Liver (tissue), 9 donors: ENCODE measurements around the gene LRRC8A. TPM values are rescaled to one million over a fixed set of nuclear protein-coding genes. Genes with fewer than 3 reads are reported as not detected.

Experiments used
- DNase-seq: peaks from one replicate; pipeline ENCODE4 v3.0.0-alpha.2; 2017; ENCODE audit warnings: low spot score
- H3K27ac ChIP-seq, 2 donors: one replicate each; pipeline ENCODE4 v1.7.0; 2013; ENCODE audit warnings: inconsistent platforms in 2 of 2, low read length in 2 of 2, control low read depth in 1 of 2, low read depth in 1 of 2, mild to moderate bottlenecking in 1 of 2
- H3K27me3 ChIP-seq, 4 donors: one replicate each; pipeline versions ENCODE4 v1.6.1 to v1.7.0; 2013; ENCODE audit warnings: low read length in 3 of 4, inconsistent platforms in 1 of 4, mild to moderate bottlenecking in 1 of 4, moderate library complexity in 1 of 4; ENCODE audit not compliant: control insufficient read depth in 4 of 4, insufficient read depth in 4 of 4
- H3K36me3 ChIP-seq, 4 donors: one replicate each; pipeline versions ENCODE4 v1.6.1 to v1.7.0; 2013; ENCODE audit warnings: low read length in 3 of 4, mild to moderate bottlenecking in 3 of 4, low read depth in 1 of 4, moderate library complexity in 1 of 4; ENCODE audit not compliant: control insufficient read depth in 4 of 4, insufficient read depth in 3 of 4
- H3K4me1 ChIP-seq, 4 donors: one replicate each; pipeline versions ENCODE4 v1.6.1 to v1.7.0; 2013; ENCODE audit warnings: low read length in 3 of 4, mild to moderate bottlenecking in 3 of 4, moderate library complexity in 1 of 4; ENCODE audit not compliant: control insufficient read depth in 4 of 4, insufficient read depth in 4 of 4
- H3K4me3 ChIP-seq, 3 donors: one replicate each; pipeline versions ENCODE4 v1.6.1 to v1.7.0; 2013; ENCODE audit warnings: low read length in 3 of 3, control low read depth in 1 of 3, low read depth in 1 of 3, mild to moderate bottlenecking in 1 of 3
- H3K9ac ChIP-seq, 2 donors: one replicate each; pipeline ENCODE4 v1.7.0; 2013; ENCODE audit warnings: low read length in 2 of 2, mild to moderate bottlenecking in 2 of 2, moderate library complexity in 2 of 2, control low read depth in 1 of 2, low read depth in 1 of 2
- H3K9me3 ChIP-seq, 4 donors: one replicate each; pipeline versions ENCODE4 v1.6.1 to v1.7.0; 2013; ENCODE audit warnings: low read length in 3 of 4; ENCODE audit not compliant: control insufficient read depth in 4 of 4
- ATF3 ChIP-seq: IDR thresholded peaks from 2 replicates; pipeline ENCODE4 v1.6.1; 2016; ENCODE audit warnings: antibody characterized with exemption
- CTCF ChIP-seq: fragments of 150-350 bp; IDR thresholded peaks from 2 replicates; pipeline ENCODE4 v1.5.1; 2017; ENCODE audit warnings: improper control_type of control experiment, low read depth, low read length; ENCODE audit not compliant: missing input control
- FOXA1 ChIP-seq: IDR thresholded peaks from 2 replicates; pipeline ENCODE4 v1.6.1; 2016; ENCODE audit warnings: antibody characterized with exemption
- FOXA2 ChIP-seq: IDR thresholded peaks from 2 replicates; pipeline ENCODE4 v1.6.1; 2016; ENCODE audit warnings: antibody characterized with exemption
- GABPA ChIP-seq, 2 donors: IDR thresholded peaks in 1 of 2; conservative IDR thresholded peaks in 1 of 2; 2 replicates each; pipeline ENCODE4 v1.6.1; 2016; ENCODE audit warnings: antibody characterized with exemption in 2 of 2, mild to moderate bottlenecking in 1 of 2, moderate library complexity in 1 of 2
- HNF4A ChIP-seq, 2 donors: conservative IDR thresholded peaks; 2 replicates each; pipeline ENCODE4 v1.6.1; 2016; ENCODE audit warnings: antibody characterized with exemption in 2 of 2, mild to moderate bottlenecking in 2 of 2
- HNF4G ChIP-seq: IDR thresholded peaks from 2 replicates; pipeline ENCODE4 v1.6.1; 2016; ENCODE audit warnings: antibody characterized with exemption
- JUND ChIP-seq, 2 donors: IDR thresholded peaks; 2 replicates each; pipeline ENCODE4 v1.6.1; 2016; ENCODE audit warnings: antibody characterized with exemption in 2 of 2
- NR2F2 ChIP-seq: IDR thresholded peaks from 2 replicates; pipeline ENCODE4 v1.6.1; 2016; ENCODE audit warnings: antibody characterized with exemption
- RAD21 ChIP-seq, 2 donors: IDR thresholded peaks; 2 replicates each; pipeline ENCODE4 v1.6.1; 2016; ENCODE audit warnings: antibody characterized with exemption in 2 of 2, mild to moderate bottlenecking in 2 of 2
- REST ChIP-seq: IDR thresholded peaks from 2 replicates; pipeline ENCODE4 v1.6.1; 2016; ENCODE audit warnings: antibody characterized with exemption, mild to moderate bottlenecking
- RXRA ChIP-seq, 2 donors: IDR thresholded peaks; 2 replicates each; pipeline ENCODE4 v1.6.1; 2017 to 2018; ENCODE audit warnings: antibody characterized with exemption in 2 of 2, mild to moderate bottlenecking in 1 of 2
- SP1 ChIP-seq: IDR thresholded peaks from 2 replicates; pipeline ENCODE4 v1.6.1; 2018; ENCODE audit warnings: antibody characterized with exemption, mild to moderate bottlenecking
- TAF1 ChIP-seq: conservative IDR thresholded peaks from 2 replicates; pipeline ENCODE4 v1.6.1; 2016; ENCODE audit warnings: antibody characterized with exemption, mild to moderate bottlenecking
- YY1 ChIP-seq: IDR thresholded peaks from 2 replicates; pipeline ENCODE4 v1.6.1; 2016; ENCODE audit warnings: antibody characterized with exemption, mild to moderate bottlenecking
- ZBTB33 ChIP-seq: IDR thresholded peaks from 2 replicates; pipeline ENCODE4 v1.6.1; 2016; ENCODE audit warnings: antibody characterized with exemption
- WGBS: extraction: QIAGEN DNeasy Blood & Tissue Kit; methylation state at CpG from one replicate; pipeline ENCODE4 v1.1.7; 2013; 5-methylcytosine and 5-hydroxymethylcytosine counted together
- polyA plus RNA-seq, 2 donors: library from polyadenylated mRNA; stranded (reverse) in 1 of 2; unstranded in 1 of 2; fragments of 200-250 nt in 1 of 2; fragments of >200 nt in 1 of 2; fragmentation: Nextera tagmentation in 1 of 2; extraction: Ambion mirVana in 1 of 2; gene quantifications; one replicate each; pipeline versions ENCODE4 v1.2.1 to v1.2.3, GENCODE V29; 2013 to 2015
- total RNA-seq, 2 donors: library from RNA; depleted of rRNA; stranded (reverse); fragments of >200 nt; gene quantifications; one replicate each; pipeline ENCODE4 v1.2.3, GENCODE V29; 2014
- donor health status: healthy.
- donor health status: healthy.
- donor health status: healthy.
- donor health status: healthy.
- donor health status: healthy.

Gene LRRC8A
- total and polyA plus RNA-seq, 4 donors = 14.6 to 22.8 (median 17.9) TPM

GRCh38 chr9:128913048-128913900 lies 31.3 kb downstream of the LRRC8A start (continued):
- TF ChIP-seq REST (no peak), RXRA (IDR thresholded peaks at IDR 0.05) (no peak)

GRCh38 chr9:128913995-128914772 lies 32.3 kb downstream of the LRRC8A start:
- Histone ChIP-seq H3K9me3 (no peaks in the 10 kb centered on the region), H3K4me1 (peaks cover 10 to 58% (median 37%) of the 10 kb centered on the region in 4 donors), H3K27ac (peak overlapping the region; percentile 32 to 34), H3K36me3 (peaks cover 4 to 15% (median 11%) of the 10 kb centered on the region in 4 donors), H3K4me3 (no peak overlapping the region), H3K9ac (no peak overlapping the region), H3K27me3 (no peaks in the 10 kb centered on the region)
- DNase-seq = no peak
- no peak for TF ChIP-seq RXRA (IDR thresholded peaks at IDR 0.05)
- no peak for TF ChIP-seq HNF4A (conservative IDR thresholded peaks at IDR 0.05)
- no peak for TF ChIP-seq TAF1
- 54% methylated on average over 23 of the region's 23 CpGs for WGBS

GRCh38 chr9:128916204-128916603 lies 34.3 kb downstream of the LRRC8A start:
- DNase-seq = no peak
- WGBS = 28% methylated on average over 18 of the region's 18 CpGs
- peak overlapping the region; percentile 63 to 95 (median 66) for H3K4me3 ChIP-seq
- TF ChIP-seq ZBTB33 = no peak
- TF ChIP-seq JUND (IDR thresholded peaks at IDR 0.05) = no peak
- no peak for TF ChIP-seq REST
- TF ChIP-seq HNF4A (conservative IDR thresholded peaks at IDR 0.05) = no peak
- no peak for TF ChIP-seq GABPA (IDR thresholded peaks at IDR 0.05 in 1 of 2, conservative IDR thresholded peaks at IDR 0.05 in 1 of 2)
- no peak for TF ChIP-seq CTCF
- no peak for TF ChIP-seq YY1
- TF ChIP-seq FOXA1 = no peak
- no peak for TF ChIP-seq ATF3
- no peak for TF ChIP-seq TAF1
- no peak for TF ChIP-seq HNF4G
- no peak for TF ChIP-seq RAD21 (IDR thresholded peaks at IDR 0.05)
- TF ChIP-seq NR2F2 = no peak
- no peak for TF ChIP-seq SP1
- TF ChIP-seq FOXA2 = no peak

More at GRCh38 chr9:128916204-128916603, 34.3 kb downstream of the LRRC8A start:
- peak overlapping the region; percentile 84 to 95 for H3K27ac ChIP-seq
- no peaks in the 10 kb centered on the region for H3K9me3 ChIP-seq
- H3K36me3 ChIP-seq = peaks cover 3 to 8% (median 5%) of the 10 kb centered on the region in 4 donors
- H3K9ac ChIP-seq = peak overlapping the region; percentile 88 to 94
- peaks cover 10 to 69% (median 46%) of the 10 kb centered on the region in 4 donors for H3K4me1 ChIP-seq
- H3K27me3 ChIP-seq = no peaks in the 10 kb centered on the region
